A549 (cell line): ENCODE measurements around the gene ARMC9. TPM values are rescaled to one million over a fixed set of nuclear protein-coding genes. Genes with fewer than 3 reads are reported as not detected.

Experiments
- ATAC-seq, 2 experiments: fragments of 200-7000 bp in 1 of 2; fragments of >200 bp in 1 of 2; cut with Nextera tagmentation in 1 of 2; cut with Tn5 transposase in 1 of 2; 3 replicates each; pipeline versions ENCODE4 v1.8.0 to v1.9.1; 2018 to 2020; ENCODE audit warnings: mild to moderate bottlenecking in 1 of 2, moderate library complexity in 1 of 2
- CTCF ChIA-PET: fragments of 300-600 bp; sonication (Branson Sonifier 250); formaldehyde crosslinking; extraction: SDS; loops from one replicate; lab custom pipeline; 2021; ENCODE audit warnings: antibody characterized with exemption, inconsistent platforms; lab: Yijun Ruan, JAX
- POLR2A ChIA-PET: fragments of 350-600 bp; formaldehyde crosslinking; extraction: SDS; loops from one replicate; lab custom pipeline; 2021; ENCODE audit warnings: antibody characterized with exemption, inconsistent platforms; lab: Yijun Ruan, JAX
- DNase-seq, 2 experiments: peaks; one replicate each; pipeline versions ENCODE4 v3.0.0 to v3.0.0-alpha.2; 2011 to 2016; ENCODE audit warnings: low read depth in 1 of 2, low spot score in 1 of 2
- FAIRE-seq: peaks from 2 replicates; lab custom pipeline; 2011; peaks lifted over from hg19 to GRCh38; lab: Jason Lieb, UNC
- H3K27ac ChIP-seq, 2 experiments: fragments of >200 bp; sonication (Bioruptor Twin); formaldehyde crosslinking; 3 replicates each; pipeline ENCODE4 v1.5.1; 2016 to 2017
- H3K4me1 ChIP-seq: fragments of >200 bp; sonication (Bioruptor Twin); formaldehyde crosslinking; 3 replicates; pipeline ENCODE4 v1.6.1; 2016
- H3K4me2 ChIP-seq: fragments of >200 bp; sonication (Bioruptor Twin); formaldehyde crosslinking; 3 replicates; pipeline ENCODE4 v1.6.1; 2016
- H3K4me3 ChIP-seq: fragments of >200 bp; sonication (Bioruptor Twin); formaldehyde crosslinking; 3 replicates; pipeline ENCODE4 v1.5.1; 2016
- H3K9me3 ChIP-seq: fragments of >200 bp; sonication (Bioruptor Twin); formaldehyde crosslinking; 3 replicates; pipeline ENCODE4 v1.6.1; 2016
- BHLHE40 ChIP-seq: IDR thresholded peaks from 2 replicates; pipeline ENCODE4 v1.6.1; 2012; ENCODE audit warnings: low read depth, low read length, inconsistent platforms
- CBX8 ChIP-seq: fragments of 200-600 bp; sonication (generic); IDR thresholded peaks from 2 replicates; pipeline ENCODE4 v1.6.1; 2016
- CEBPB ChIP-seq, 2 experiments: fragments of >200 bp in 1 of 2; sonication (Bioruptor Twin) in 1 of 2; formaldehyde crosslinking in 1 of 2; IDR thresholded peaks; 2 replicates each; pipeline ENCODE4 v1.6.1; 2012 to 2016
- CHD2 ChIP-seq: fragments of 150-350 bp; IDR thresholded peaks from 2 replicates; pipeline ENCODE4 v1.6.1; 2014; ENCODE audit warnings: low read length; ENCODE audit not compliant: partially characterized antibody
- FOSB ChIP-seq: fragments of 250-450 bp; sonication (Bioruptor Pico); IDR thresholded peaks from 2 replicates; pipeline ENCODE4 v1.5.0; 2020; ENCODE audit warnings: mild to moderate bottlenecking, moderate library complexity
- FOSL2 ChIP-seq, 2 experiments: fragments of 450-650 bp in 1 of 2; fragments of >200 bp in 1 of 2; sonication (Bioruptor Twin) in 1 of 2; formaldehyde crosslinking; IDR thresholded peaks; 2 replicates each; pipeline versions ENCODE4 v1.5.0 to v1.6.1; 2016 to 2020; ENCODE audit warnings: mild to moderate bottlenecking in 1 of 2, moderate library complexity in 1 of 2
- HEYL ChIP-seq: fragments of 250-450 bp; sonication (Bioruptor Pico); IDR thresholded peaks from 2 replicates; pipeline ENCODE4 v1.8.0; 2021; ENCODE audit warnings: mild to moderate bottlenecking, moderate library complexity
- JUNB ChIP-seq: fragments of >200 bp; sonication (Bioruptor Twin); formaldehyde crosslinking; IDR thresholded peaks from 2 replicates; pipeline ENCODE4 v1.6.1; 2016
- KDM5A ChIP-seq: fragments of 200-600 bp; sonication (generic); IDR thresholded peaks from 2 replicates; pipeline ENCODE4 v1.6.1; 2016; ENCODE audit warnings: antibody characterized with exemption, mild to moderate bottlenecking
- MAZ ChIP-seq: fragments of 150-350 bp; IDR thresholded peaks from 2 replicates; pipeline ENCODE4 v1.6.1; 2014; ENCODE audit warnings: antibody characterized with exemption, low read depth, low read length, borderline replicate concordance
- MYC ChIP-seq: IDR thresholded peaks from 2 replicates; pipeline ENCODE4 v1.6.1; 2012; ENCODE audit warnings: mild to moderate bottlenecking, inconsistent platforms, low read length, improper control_type of control experiment, borderline replicate concordance
- NFE2L2 ChIP-seq: fragments of 150-350 bp; conservative IDR thresholded peaks from 2 replicates; pipeline ENCODE4 v1.6.1; 2014; ENCODE audit warnings: low read length
- NR3C1 ChIP-seq: fragments of >200 bp; sonication (Bioruptor Twin); formaldehyde crosslinking; IDR thresholded peaks from 3 replicates; pipeline ENCODE4 v1.6.1; 2017
- PBX3 ChIP-seq: IDR thresholded peaks from 2 replicates; pipeline ENCODE4 v1.6.1; 2012
- RNF2 ChIP-seq: fragments of 200-600 bp; sonication (generic); IDR thresholded peaks from 2 replicates; pipeline ENCODE4 v1.6.1; 2016; ENCODE audit warnings: low read depth, mild to moderate bottlenecking, antibody characterized with exemption, moderate library complexity, borderline replicate concordance
- SMC3 ChIP-seq: fragments of >200 bp; sonication (Bioruptor Twin); formaldehyde crosslinking; IDR thresholded peaks from 3 replicates; pipeline ENCODE4 v1.6.1; 2018; ENCODE audit warnings: inconsistent platforms
- TP53 ChIP-seq: fragments of 250-450 bp; sonication (Bioruptor Pico); IDR thresholded peaks from 2 replicates; pipeline ENCODE4 v1.5.0; 2021; ENCODE audit warnings: mild to moderate bottlenecking, moderate library complexity
- WGBS: methylation state at CpG from one replicate; pipeline ENCODE4 v1.1.6; 2017; ENCODE audit errors: missing lambda C conversion rate; 5-methylcytosine and 5-hydroxymethylcytosine counted together
- polyA plus RNA-seq, 4 experiments: library from polyadenylated mRNA; depleted of rRNA in 3 of 4; stranded (reverse); fragments of >200 nt; fragmentation: RNase III in 1 of 4; extraction: RNeasy Plus Mini Kit Qiagen cat#74134 plus additional on column Dnase treatment in 1 of 4; gene quantifications; 2 replicates in 3 of 4; 3 replicates in 1 of 4; pipeline ENCODE4 v1.2.3, GENCODE V29; 2011 to 2017
- TF ChIP-seq, protein P1 (sequence below): fragments of 150-350 bp; IDR thresholded peaks from 2 replicates; pipeline ENCODE4 v1.6.1; 2014; ENCODE audit warnings: low read depth, mild to moderate bottlenecking, low read length
- TF ChIP-seq, protein P2 (sequence below): fragments of 450-650 bp; IDR thresholded peaks from 2 replicates; pipeline ENCODE4 v1.6.1; 2014; ENCODE audit warnings: antibody characterized with exemption
- TF ChIP-seq, protein P3 (sequence below): fragments of 200-600 bp; sonication (generic); IDR thresholded peaks from 2 replicates; pipeline ENCODE4 v1.6.1; 2016; ENCODE audit warnings: antibody characterized with exemption, mild to moderate bottlenecking, moderate library complexity
- TF ChIP-seq, protein P4 (sequence below): fragments of >200 bp; sonication (Bioruptor Twin); formaldehyde crosslinking; IDR thresholded peaks from 3 replicates; pipeline ENCODE4 v1.6.1; 2016

Gene ARMC9
- polyA plus RNA-seq, 2 of the 4 experiments (the other 2 are of a cell fraction) = 12.0 to 14.1 TPM

DNA sequence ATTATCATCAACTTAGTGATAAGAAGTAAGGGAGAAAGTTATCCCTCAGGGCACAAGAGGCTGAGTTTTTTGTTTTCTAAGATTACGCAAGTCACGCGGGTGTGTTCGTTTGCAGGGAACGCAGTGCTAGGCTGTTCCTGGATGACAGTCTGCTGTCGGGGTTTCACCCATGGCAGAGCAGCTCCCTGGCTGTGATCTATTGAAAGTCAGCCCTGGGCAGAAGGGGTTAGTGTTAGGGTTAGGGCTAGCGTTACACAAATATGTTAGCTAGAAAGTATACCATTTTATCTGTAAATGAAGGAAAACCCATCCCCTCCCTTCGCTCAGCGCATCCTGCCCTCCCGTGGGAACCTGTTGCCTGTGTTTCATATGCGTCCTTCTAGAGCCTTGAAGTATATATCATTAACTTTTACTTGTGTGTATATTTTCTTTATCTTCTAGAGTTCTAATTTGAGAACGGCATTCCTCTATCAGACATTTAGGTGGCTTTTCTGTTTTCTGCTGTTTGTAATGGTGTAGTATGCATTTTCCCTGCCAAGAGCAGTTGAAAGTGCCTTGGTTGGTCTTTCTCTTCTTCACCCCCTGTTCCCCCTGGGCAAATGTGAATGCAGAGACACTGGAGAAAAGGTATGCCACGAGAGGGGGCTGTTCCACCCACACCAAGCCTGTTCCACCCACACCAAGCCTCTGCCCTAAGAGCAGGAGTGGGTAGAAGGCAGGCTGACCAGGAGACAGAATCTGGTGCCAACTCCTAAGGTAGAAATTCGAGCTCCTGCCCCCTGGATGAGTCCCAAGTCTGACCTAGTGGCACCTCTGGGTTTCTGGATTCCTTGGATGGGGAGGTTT, 47.0 kb downstream of the ARMC9 start (continued):
- TF ChIP-seq, protein P1, sequence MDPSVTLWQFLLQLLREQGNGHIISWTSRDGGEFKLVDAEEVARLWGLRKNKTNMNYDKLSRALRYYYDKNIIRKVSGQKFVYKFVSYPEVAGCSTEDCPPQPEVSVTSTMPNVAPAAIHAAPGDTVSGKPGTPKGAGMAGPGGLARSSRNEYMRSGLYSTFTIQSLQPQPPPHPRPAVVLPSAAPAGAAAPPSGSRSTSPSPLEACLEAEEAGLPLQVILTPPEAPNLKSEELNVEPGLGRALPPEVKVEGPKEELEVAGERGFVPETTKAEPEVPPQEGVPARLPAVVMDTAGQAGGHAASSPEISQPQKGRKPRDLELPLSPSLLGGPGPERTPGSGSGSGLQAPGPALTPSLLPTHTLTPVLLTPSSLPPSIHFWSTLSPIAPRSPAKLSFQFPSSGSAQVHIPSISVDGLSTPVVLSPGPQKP = no peak
- no peak for TF ChIP-seq TP53 (CRISPR knock-in tag)
- no peak for TF ChIP-seq MAZ
- TF ChIP-seq FOSL2 (IDR thresholded peaks at IDR 0.05) = no peak
- no peak for TF ChIP-seq FOSL2 (CRISPR knock-in tag; IDR thresholded peaks at IDR 0.05)
- TF ChIP-seq, protein P2, sequence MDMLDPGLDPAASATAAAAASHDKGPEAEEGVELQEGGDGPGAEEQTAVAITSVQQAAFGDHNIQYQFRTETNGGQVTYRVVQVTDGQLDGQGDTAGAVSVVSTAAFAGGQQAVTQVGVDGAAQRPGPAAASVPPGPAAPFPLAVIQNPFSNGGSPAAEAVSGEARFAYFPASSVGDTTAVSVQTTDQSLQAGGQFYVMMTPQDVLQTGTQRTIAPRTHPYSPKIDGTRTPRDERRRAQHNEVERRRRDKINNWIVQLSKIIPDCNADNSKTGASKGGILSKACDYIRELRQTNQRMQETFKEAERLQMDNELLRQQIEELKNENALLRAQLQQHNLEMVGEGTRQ = no peak
- TF ChIP-seq CEBPB (IDR thresholded peaks at IDR 0.05) = peak; percentile 37 to 74; a peak in 3 of 4 replicates
- TF ChIP-seq MYC = no peak
- no peak for TF ChIP-seq BHLHE40
- no peak for TF ChIP-seq JUNB
- 0 out of 3 replicates have a peak, but pooled peaks have one; percentile 11 for TF ChIP-seq SMC3
- TF ChIP-seq NR3C1 = no peak
- no peak for TF ChIP-seq CHD2

GRCh38 chr2:231246171-231246842, 47.9 kb downstream of the ARMC9 start:
- POLR2A ChIA-PET = no interaction called here

More at GRCh38 chr2:231246171-231246842, 47.9 kb downstream of the ARMC9 start:
- Histone ChIP-seq H3K27ac (no peak overlapping the region), H3K4me2 (no peak overlapping the region), H3K9me3 (no peaks in the 10 kb centered on the region), H3K4me3 (no peak overlapping the region), H3K4me1 (peaks cover 4% of the 10 kb centered on the region; the same call in 1 of the 3 replicates)
- 86% methylated on average over 7 of the region's 7 CpGs for WGBS
- ATAC-seq (no peak), FAIRE-seq (no peak), DNase-seq (no peak)
- TF ChIP-seq, protein P3, sequence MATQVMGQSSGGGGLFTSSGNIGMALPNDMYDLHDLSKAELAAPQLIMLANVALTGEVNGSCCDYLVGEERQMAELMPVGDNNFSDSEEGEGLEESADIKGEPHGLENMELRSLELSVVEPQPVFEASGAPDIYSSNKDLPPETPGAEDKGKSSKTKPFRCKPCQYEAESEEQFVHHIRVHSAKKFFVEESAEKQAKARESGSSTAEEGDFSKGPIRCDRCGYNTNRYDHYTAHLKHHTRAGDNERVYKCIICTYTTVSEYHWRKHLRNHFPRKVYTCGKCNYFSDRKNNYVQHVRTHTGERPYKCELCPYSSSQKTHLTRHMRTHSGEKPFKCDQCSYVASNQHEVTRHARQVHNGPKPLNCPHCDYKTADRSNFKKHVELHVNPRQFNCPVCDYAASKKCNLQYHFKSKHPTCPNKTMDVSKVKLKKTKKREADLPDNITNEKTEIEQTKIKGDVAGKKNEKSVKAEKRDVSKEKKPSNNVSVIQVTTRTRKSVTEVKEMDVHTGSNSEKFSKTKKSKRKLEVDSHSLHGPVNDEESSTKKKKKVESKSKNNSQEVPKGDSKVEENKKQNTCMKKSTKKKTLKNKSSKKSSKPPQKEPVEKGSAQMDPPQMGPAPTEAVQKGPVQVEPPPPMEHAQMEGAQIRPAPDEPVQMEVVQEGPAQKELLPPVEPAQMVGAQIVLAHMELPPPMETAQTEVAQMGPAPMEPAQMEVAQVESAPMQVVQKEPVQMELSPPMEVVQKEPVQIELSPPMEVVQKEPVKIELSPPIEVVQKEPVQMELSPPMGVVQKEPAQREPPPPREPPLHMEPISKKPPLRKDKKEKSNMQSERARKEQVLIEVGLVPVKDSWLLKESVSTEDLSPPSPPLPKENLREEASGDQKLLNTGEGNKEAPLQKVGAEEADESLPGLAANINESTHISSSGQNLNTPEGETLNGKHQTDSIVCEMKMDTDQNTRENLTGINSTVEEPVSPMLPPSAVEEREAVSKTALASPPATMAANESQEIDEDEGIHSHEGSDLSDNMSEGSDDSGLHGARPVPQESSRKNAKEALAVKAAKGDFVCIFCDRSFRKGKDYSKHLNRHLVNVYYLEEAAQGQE = no peak
- TF ChIP-seq KDM5A (no peak), MYC (no peak), CEBPB (IDR thresholded peaks at IDR 0.05) (no peak), CBX8 (no peak), FOSB (no peak), PBX3 (no peak), HEYL (CRISPR knock-in tag) (no peak), RNF2 (no peak), NFE2L2 (no peak)
- TF ChIP-seq, protein P1 = no peak
- TF ChIP-seq, protein P4, sequence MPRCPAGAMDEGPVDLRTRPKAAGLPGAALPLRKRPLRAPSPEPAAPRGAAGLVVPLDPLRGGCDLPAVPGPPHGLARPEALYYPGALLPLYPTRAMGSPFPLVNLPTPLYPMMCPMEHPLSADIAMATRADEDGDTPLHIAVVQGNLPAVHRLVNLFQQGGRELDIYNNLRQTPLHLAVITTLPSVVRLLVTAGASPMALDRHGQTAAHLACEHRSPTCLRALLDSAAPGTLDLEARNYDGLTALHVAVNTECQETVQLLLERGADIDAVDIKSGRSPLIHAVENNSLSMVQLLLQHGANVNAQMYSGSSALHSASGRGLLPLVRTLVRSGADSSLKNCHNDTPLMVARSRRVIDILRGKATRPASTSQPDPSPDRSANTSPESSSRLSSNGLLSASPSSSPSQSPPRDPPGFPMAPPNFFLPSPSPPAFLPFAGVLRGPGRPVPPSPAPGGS = no peak
- CTCF ChIA-PET = interaction anchor here (1.1 to 4.3 kb wide), 5 partner anchors 12 to 163 kb away, joined by 3 to 26 read pairs (median 5); no protein-coding TSS in a partner anchor
